GM12892 (cell line): Measurements from ENCODE around the gene ILK.

ENCODE experiments used
- DNase-seq: peaks from one replicate; pipeline ENCODE4 v3.0.0; 2011; ENCODE audit not compliant: insufficient read length
- FAIRE-seq: peaks from 2 replicates; lab custom pipeline; 2011; peaks lifted over from hg19 to GRCh38; lab: Jason Lieb, UNC
- POLR2A ChIP-seq: IDR thresholded peaks from 2 replicates; pipeline ENCODE4 v1.6.1; 2011; ENCODE audit warnings: low read depth, low read length, control low read depth
- POLR2AphosphoS5 ChIP-seq: IDR thresholded peaks from 2 replicates; pipeline ENCODE4 v1.6.1; 2011; ENCODE audit warnings: low read depth, low read length, control low read depth
- TAF1 ChIP-seq: IDR thresholded peaks from 2 replicates; pipeline ENCODE4 v1.6.1; 2011; ENCODE audit warnings: low read depth, mild to moderate bottlenecking, control low read depth, low read length, borderline replicate concordance

ILK gene

GRCh38 chr11:6636480-6636879 is 32.9 kb downstream of the ILK start:
- no peak for DNase-seq
- no peak for FAIRE-seq
- TF ChIP-seq POLR2AphosphoS5 (no peak), POLR2A (no peak), TAF1 (no peak)

- TF ChIP-seq TAF1 (no peak), POLR2AphosphoS5 (no peak), POLR2A (no peak)
- no peak for DNase-seq
- FAIRE-seq, result no peak
Observed at GRCh38 chr11:6637871-6638270, 34.3 kb downstream of the ILK start.

GRCh38 chr11:6638429-6638828 is 34.9 kb downstream of the ILK start:
- DNase-seq (no peak), FAIRE-seq (no peak)
- TF ChIP-seq POLR2A, result no peak
- TF ChIP-seq TAF1, result no peak
- TF ChIP-seq POLR2AphosphoS5, result no peak

- no peak for DNase-seq
- TF ChIP-seq POLR2A (no peak), POLR2AphosphoS5 (no peak), TAF1 (no peak)
- FAIRE-seq, result no peak
Observed at GRCh38 chr11:6640036-6640984, 36.7 kb downstream of the ILK start.

- TF ChIP-seq TAF1 (no peak), POLR2A (no peak), POLR2AphosphoS5 (no peak)
- DNase-seq (no peak), FAIRE-seq (no peak)
Observed at GRCh38 chr11:6640985-6641701, 37.6 kb downstream of the ILK start.

- TF ChIP-seq TAF1 (no peak), POLR2AphosphoS5 (no peak), POLR2A (no peak)
- FAIRE-seq, result no peak
- no peak for DNase-seq
Observed at GRCh38 chr11:6642957-6643356, 39.4 kb downstream of the ILK start.

GRCh38 chr11:6646071-6646470 is 42.5 kb downstream of the ILK start:
- DNase-seq (no peak), FAIRE-seq (no peak)
- TF ChIP-seq POLR2A, result no peak
- no peak for TF ChIP-seq TAF1
- no peak for TF ChIP-seq POLR2AphosphoS5

- DNase-seq, result no peak
Observed at GRCh38 chr11:6646576-6646917, 43.0 kb downstream of the ILK start.

GRCh38 chr11:6646918-6647679 is 43.5 kb downstream of the ILK start:
- TF ChIP-seq POLR2A (no peak), POLR2AphosphoS5 (no peak), TAF1 (no peak)
- FAIRE-seq (peak; percentile 99), DNase-seq (no peak)

More at GRCh38 chr11:6646576-6646917, 43.0 kb downstream of the ILK start:
- TF ChIP-seq TAF1 (no peak), POLR2A (no peak), POLR2AphosphoS5 (no peak)
- FAIRE-seq, result no peak

- FAIRE-seq (no peak), DNase-seq (no peak)
Observed at GRCh38 chr11:6647836-6648235, 44.3 kb downstream of the ILK start.

GRCh38 chr11:6648501-6648900 is 44.9 kb downstream of the ILK start:
- no peak for TF ChIP-seq POLR2A
- no peak for TF ChIP-seq POLR2AphosphoS5
- TF ChIP-seq TAF1, result no peak
- FAIRE-seq (no peak), DNase-seq (no peak)

More at GRCh38 chr11:6647836-6648235, 44.3 kb downstream of the ILK start:
- TF ChIP-seq POLR2AphosphoS5, result no peak

GRCh38 chr11:6650104-6650503 is 46.5 kb downstream of the ILK start:
- no peak for FAIRE-seq
- TF ChIP-seq TAF1, result no peak
- TF ChIP-seq POLR2A, result no peak
- TF ChIP-seq POLR2AphosphoS5, result no peak
- no peak for DNase-seq
